ENCODE results near the gene INTS14.

DNA sequence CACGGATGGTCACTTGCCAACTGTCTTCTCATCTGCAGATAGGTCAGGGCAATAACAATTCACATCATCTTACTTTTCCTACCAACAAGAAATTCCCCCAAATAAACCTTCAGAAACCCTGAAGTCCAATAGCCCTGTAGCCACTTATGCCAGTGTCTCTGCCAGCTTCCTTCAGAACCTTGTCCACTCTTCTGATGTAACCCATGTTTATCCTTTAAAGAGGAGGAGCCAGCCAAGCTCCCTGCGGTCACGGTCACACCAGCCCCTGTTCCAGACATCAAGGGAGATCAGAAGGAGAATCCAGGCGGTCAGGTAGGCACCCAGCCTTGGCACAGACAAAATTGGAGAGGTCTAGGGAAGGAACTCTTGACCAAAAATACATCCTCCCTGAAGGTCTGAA lies 34.5 kb upstream of the INTS14 start:
- TF ChIP-seq HDAC6 (IDR thresholded peaks at IDR 0.05; ENCODE audit: low read depth, low read length): no peak
- TF ChIP-seq, protein P1, sequence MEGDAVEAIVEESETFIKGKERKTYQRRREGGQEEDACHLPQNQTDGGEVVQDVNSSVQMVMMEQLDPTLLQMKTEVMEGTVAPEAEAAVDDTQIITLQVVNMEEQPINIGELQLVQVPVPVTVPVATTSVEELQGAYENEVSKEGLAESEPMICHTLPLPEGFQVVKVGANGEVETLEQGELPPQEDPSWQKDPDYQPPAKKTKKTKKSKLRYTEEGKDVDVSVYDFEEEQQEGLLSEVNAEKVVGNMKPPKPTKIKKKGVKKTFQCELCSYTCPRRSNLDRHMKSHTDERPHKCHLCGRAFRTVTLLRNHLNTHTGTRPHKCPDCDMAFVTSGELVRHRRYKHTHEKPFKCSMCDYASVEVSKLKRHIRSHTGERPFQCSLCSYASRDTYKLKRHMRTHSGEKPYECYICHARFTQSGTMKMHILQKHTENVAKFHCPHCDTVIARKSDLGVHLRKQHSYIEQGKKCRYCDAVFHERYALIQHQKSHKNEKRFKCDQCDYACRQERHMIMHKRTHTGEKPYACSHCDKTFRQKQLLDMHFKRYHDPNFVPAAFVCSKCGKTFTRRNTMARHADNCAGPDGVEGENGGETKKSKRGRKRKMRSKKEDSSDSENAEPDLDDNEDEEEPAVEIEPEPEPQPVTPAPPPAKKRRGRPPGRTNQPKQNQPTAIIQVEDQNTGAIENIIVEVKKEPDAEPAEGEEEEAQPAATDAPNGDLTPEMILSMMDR (IDR thresholded peaks at IDR 0.05 in 2 of 3, conservative IDR thresholded peaks at IDR 0.05 in 1 of 3; ENCODE audit: insufficient read depth in 2 of 3, low read depth in 1 of 3, low read length in 3 of 3): no peak
- TF ChIP-seq ZNF140 (CRISPR knock-in tag; IDR thresholded peaks at IDR 0.05): no peak
- TF ChIP-seq TAF1 (IDR thresholded peaks at IDR 0.05; ENCODE audit: control insufficient read depth, extremely low read depth, insufficient read depth, low read length, severe bottlenecking): no peak
- TF ChIP-seq FOXM1 (IDR thresholded peaks at IDR 0.05; ENCODE audit: low read depth): no peak
- TF ChIP-seq FOXM1 (CRISPR knock-in tag; IDR thresholded peaks at IDR 0.05; ENCODE audit: low read depth): no peak
- no peak for TF ChIP-seq CBFB (CRISPR knock-in tag; IDR thresholded peaks at IDR 0.05)
- no peak for TF ChIP-seq EZH2 (IDR thresholded peaks at IDR 0.05; ENCODE audit: borderline replicate concordance, low read depth, low read length)
- TF ChIP-seq POLR2A (conservative IDR thresholded peaks at IDR 0.05): no peak
- no peak for TF ChIP-seq ZC3H11A (IDR thresholded peaks at IDR 0.05; ENCODE audit: low read depth, low read length)
